GM06990 (cell line): ENCODE data around the gene AIRE.
A peak's percentile ranks its signal among the peaks of the same experiment; 100 is the strongest.
"Not testable (repeated sequence)": the region's sequence is repeated elsewhere in the genome, so short reads cannot be mapped to it uniquely, and the experiment has no call there.

Experiments
- DNase-seq: peaks from one replicate; pipeline ENCODE4 v3.0.0-alpha.2; 2011; ENCODE audit not compliant: insufficient read length; ENCODE audit errors: extremely low read depth
- H3K27me3 ChIP-seq: replicated peaks from 2 replicates; pipeline ENCODE4 v1.6.0; 2011; ENCODE audit warnings: low read length; ENCODE audit not compliant: control insufficient read depth, insufficient read depth
- H3K36me3 ChIP-seq: 2 replicates; pipeline ENCODE4 v1.5.1; 2011; ENCODE audit warnings: low read length; ENCODE audit not compliant: control insufficient read depth, insufficient read depth
- H3K4me3 ChIP-seq: replicated peaks from 2 replicates; pipeline ENCODE4 v1.5.1; 2011; ENCODE audit warnings: low read depth, mild to moderate bottlenecking, control low read depth, low read length
- TF ChIP-seq, protein P1 (sequence below): IDR thresholded peaks from 2 replicates; pipeline ENCODE4 v1.5.1; 2011; ENCODE audit warnings: low read length, control low read depth, mild to moderate bottlenecking, inconsistent platforms; ENCODE audit not compliant: insufficient read depth, poor library complexity, severe bottlenecking

AIRE gene

DNA sequence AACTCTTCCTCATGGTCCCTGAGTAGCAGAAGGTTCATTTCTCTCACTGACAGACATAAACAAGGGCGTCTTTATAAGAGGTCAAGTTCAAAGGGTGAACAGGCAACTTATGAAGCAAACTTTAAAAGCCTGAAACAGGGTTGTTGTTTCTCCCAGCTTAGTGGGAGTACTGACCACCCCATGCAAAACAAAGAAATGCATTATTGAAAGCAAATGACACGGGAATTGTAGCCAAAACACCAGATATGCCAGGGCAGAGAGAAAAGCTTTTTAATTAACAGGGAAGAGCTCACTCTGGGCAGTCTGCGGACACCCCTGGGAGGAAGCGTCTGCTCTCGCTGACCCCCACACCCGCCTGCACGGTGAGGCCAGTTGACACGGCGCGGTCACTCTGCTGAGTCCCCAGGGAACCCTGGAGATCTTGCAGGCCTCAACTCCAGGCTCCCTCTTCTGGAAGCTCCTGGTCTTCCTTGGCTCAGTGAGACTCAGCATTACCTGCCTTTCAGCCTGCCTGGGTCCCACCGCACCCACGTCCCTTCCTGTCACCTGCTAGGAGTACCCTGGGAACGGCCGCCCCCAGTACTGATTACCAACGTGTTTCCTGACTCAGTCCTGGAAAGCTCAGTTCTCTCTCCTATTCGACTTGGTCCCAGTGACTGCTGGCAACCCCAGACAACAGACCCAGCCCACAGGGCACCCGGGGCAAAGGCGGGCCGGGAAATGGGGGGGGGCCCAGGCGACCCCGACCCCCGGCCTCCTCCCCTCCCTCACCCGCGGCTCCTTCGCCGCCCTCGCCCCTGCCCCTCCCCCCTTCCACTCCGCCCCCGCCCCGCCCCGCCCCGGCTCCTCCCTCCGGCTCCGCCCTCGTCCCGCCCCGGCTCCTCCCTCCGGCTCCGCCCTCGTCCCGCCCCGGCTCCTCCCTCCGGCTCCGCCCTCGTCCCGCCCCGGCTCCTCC, 52.5 kb downstream of the AIRE start:
- DNase-seq = peak; percentile 48
- no peaks in the 10 kb centered on the region; the same call in 1 of the 2 replicates for H3K36me3 ChIP-seq
- TF ChIP-seq, protein P1, sequence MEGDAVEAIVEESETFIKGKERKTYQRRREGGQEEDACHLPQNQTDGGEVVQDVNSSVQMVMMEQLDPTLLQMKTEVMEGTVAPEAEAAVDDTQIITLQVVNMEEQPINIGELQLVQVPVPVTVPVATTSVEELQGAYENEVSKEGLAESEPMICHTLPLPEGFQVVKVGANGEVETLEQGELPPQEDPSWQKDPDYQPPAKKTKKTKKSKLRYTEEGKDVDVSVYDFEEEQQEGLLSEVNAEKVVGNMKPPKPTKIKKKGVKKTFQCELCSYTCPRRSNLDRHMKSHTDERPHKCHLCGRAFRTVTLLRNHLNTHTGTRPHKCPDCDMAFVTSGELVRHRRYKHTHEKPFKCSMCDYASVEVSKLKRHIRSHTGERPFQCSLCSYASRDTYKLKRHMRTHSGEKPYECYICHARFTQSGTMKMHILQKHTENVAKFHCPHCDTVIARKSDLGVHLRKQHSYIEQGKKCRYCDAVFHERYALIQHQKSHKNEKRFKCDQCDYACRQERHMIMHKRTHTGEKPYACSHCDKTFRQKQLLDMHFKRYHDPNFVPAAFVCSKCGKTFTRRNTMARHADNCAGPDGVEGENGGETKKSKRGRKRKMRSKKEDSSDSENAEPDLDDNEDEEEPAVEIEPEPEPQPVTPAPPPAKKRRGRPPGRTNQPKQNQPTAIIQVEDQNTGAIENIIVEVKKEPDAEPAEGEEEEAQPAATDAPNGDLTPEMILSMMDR = no peak
- H3K27me3 ChIP-seq = no peaks in the 10 kb centered on the region
- H3K4me3 ChIP-seq = peak overlapping the region; percentile 54

DNA sequence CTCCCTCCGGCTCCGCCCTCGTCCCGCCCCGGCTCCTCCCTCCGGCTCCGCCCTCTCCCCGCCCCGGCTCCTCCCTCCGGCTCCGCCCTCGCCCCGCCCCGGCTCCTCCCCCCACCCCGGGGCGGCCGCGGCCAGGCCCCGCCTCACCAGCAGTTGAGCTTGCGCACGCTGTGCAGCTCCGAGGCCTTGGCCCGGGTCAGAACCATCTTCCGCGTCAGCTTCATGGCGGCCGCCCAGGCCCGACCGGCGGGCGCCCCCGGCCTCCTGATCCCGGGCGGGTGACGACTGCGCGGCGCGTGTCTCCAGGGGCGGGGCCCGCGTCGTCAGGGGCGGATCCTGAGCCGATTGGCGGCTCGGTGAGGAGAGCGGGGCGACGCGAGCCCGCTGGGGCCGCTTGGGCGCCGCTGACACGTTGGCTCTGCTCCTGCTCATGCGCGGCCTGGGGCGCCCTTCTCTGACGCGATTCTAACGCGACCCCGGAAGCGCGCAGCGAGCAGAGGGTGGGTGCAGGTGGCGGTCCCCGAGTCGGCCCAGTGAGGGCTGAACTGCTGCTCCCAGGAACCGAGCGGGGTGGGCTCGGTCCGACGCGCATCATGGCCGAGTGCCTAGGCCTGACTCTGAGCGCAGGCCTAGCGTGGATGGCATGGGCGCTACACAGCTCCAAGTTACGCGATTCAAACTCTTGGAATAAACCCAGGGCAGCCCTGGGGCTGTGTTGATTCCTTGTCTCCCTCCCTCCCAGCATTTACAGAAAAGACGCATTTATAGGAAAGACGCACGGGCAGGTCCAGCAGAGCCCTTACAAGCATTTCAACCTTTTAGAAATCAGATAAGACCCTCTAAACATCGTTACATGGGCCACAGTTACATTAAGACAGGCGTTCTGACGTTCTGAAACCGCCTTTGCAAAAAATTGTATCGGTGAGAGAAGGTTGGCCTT, 53.6 kb downstream of the AIRE start, which contains the start of gene CFAP410:
CFAP410 (minus strand) TSS at position 420 of the 940 bp plus-strand sequence; CDS start at position 224, 196 bp downstream.
- peak; percentile 97 for DNase-seq
- peak within 1 kb of the TSS; percentile 95 for H3K4me3 ChIP-seq
- no peaks in the 10 kb centered on the region; the same call in 1 of the 2 replicates for H3K36me3 ChIP-seq
- H3K27me3 ChIP-seq = no peaks in the 10 kb centered on the region
- TF ChIP-seq, protein P1 = no peak

DNA sequence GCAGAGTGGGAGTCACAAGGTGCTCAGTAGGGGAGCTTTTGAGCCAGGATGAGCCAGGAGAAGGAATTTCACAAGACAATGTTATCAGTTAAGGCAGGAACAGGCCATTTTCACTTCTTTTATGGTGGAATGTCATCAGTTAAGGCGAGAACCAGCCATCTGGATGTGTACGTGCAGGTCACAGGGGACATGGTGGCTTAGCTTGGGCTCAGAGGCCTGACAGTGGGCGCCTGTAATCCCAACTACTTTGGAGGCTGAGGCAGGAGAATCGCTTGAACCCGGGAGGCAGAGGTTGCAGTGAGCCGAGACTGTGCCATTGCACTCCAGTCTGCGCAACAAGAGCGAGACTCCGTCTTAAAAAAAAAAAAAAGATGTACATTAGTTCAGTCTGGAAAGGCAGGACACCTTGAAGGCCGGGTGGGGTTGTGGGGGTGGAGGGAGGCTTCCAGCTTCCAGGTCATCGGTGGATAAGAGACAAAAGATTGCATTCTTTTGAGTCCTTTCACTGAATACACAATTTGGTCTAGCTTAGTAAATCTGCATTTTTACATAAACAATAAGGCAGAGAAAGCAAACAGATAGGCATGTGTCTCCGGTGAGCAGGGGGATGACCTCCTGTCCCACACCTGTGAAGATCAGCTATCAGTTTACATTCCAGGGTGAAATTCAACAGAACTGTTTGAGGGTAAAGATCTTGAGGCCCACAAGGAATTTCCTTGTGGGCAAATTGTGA, 56.2 kb downstream of the AIRE start:
- not testable (repeated sequence) for DNase-seq, H3K4me3 ChIP-seq, H3K36me3 ChIP-seq, H3K27me3 ChIP-seq

DNA sequence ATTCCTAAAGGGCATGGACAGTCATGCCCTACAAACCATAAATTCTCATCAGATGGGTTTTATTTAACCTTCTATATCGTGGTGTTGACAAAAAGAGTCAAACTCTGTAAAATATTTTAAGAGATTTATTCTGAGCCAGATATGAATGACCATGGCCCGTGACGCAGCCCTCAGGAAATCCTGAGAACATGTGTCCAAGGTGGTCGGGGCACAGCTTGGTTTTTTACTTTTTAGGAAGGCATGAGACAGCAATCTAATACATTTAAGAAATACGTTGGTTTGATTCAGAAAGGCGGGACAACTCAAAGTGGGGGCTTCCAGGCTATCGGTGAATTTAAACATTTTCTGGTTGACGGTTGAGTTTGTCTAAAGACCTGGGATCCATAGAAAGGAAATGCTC, 57.3 kb downstream of the AIRE start:
- not testable (repeated sequence) for DNase-seq, H3K36me3 ChIP-seq, H3K27me3 ChIP-seq, H3K4me3 ChIP-seq

DNA sequence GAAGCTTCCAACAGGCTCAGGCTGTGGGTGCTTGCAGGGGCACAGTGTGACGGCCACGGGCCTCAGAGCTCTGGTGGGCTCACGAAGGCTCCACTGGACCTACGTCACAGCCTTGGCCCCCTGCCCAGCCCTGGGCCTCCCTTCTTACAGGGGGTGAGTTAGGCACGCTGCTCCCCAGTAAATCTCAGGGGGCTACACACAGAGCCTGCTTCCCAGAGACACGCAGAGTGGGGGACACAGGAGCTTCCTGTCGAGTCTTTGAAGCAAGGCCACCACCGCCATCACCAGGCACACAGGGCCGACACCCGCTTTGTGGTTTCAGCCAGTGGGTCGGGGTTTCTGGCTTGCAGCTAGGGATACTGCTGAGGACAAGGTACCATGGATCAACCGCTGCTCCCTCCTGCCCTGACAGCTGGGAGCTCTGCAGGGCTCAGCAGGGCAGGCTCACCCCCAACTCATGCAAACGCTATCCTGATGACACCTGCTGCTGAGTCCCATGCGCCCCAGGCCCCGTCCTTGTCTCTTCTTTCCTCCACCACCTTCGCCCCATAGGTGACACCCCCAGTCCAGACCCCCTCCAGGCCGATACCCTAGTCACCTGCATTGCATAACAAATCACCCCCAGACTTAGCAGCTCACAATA, 59.0 kb downstream of the AIRE start:
- Histone ChIP-seq H3K4me3 (no peak overlapping the region), H3K36me3 (no peaks in the 10 kb centered on the region), H3K27me3 (no peaks in the 10 kb centered on the region)
- TF ChIP-seq, protein P1 = no peak
- DNase-seq = no peak

DNA sequence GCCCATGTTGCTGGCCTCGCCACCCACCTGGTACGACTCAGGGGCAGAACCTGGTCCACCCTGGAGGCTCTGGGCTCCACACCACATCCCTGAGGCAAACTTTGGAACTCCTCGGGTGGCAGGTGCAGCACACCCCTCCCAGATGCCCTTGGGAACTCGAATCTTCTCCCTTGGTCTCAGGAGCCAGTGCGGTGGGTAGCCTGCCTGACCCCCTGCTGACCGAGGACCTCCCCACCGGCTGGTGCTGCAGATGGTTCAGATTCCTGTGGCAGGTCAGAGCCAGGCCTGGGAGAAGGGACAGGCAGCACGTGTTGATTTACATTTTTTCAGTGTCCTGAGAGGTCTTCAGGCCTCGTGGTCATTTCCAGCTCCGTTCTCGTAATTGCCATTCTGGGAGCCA, 59.8 kb downstream of the AIRE start:
- no peak overlapping the region for H3K4me3 ChIP-seq
- DNase-seq = no peak
- TF ChIP-seq, protein P1 = no peak
- no peaks in the 10 kb centered on the region for H3K27me3 ChIP-seq
- H3K36me3 ChIP-seq = no peaks in the 10 kb centered on the region
